ENCODE results near the gene GLI2.

GLI2 gene

DNA sequence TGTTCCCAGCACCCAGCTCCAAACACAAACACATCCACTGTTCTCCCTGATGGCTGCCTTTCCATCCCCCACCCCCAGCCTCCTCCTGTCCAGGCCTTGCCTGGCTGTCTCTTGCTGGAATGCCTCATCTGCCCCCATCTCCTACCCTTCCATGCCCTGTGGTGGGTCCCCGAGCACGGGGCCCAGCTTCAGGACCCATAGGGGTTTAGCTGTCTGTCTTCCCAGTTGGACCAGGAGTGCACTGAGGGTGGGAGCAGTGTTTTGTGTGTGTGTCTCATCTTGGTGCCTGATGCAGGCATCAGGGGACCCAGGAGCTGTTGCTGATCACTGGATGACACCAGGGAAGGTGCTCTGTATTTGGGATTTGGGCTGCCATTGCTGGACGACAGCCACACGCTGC is 34.5 kb downstream of the GLI2 start:
- no peak for TF ChIP-seq ZNF311 (tag by site-specific recombination; IDR thresholded peaks at IDR 0.05; ENCODE audit: borderline replicate concordance)
- no peak for TF ChIP-seq ZNF791 (tag by site-specific recombination; IDR thresholded peaks at IDR 0.05)
- TF ChIP-seq ZNF544 (tag by site-specific recombination; IDR thresholded peaks at IDR 0.05) = no peak
- ChIA-PET CTCF (interaction anchor here (0.6 to 1.1 kb wide), 5 partner anchors 8 to 675 kb away, joined by 3 to 4 read pairs (median 3); no protein-coding TSS in a partner anchor), POLR2A (no interaction called here)
- no peaks in the 10 kb centered on the region for H3K9me3 ChIP-seq (ENCODE audit: control insufficient read depth, insufficient read depth, low read depth, low read length)
- H3K36me3 ChIP-seq (ENCODE audit: control insufficient read depth in 2 of 2, insufficient read depth in 1 of 2, low read length in 2 of 2) = no peaks in the 10 kb centered on the region
- H3K4me1 ChIP-seq (ENCODE audit: control insufficient read depth, insufficient read depth, low read length) = peaks cover 8% of the 10 kb centered on the region; the same call in 1 of the 2 replicates
- H3K4me3 ChIP-seq (ENCODE audit: low read depth, low read length) = no peak overlapping the region
- no peak overlapping the region for H3K27ac ChIP-seq (ENCODE audit: extremely low read depth, low read depth, low read length)

DNA sequence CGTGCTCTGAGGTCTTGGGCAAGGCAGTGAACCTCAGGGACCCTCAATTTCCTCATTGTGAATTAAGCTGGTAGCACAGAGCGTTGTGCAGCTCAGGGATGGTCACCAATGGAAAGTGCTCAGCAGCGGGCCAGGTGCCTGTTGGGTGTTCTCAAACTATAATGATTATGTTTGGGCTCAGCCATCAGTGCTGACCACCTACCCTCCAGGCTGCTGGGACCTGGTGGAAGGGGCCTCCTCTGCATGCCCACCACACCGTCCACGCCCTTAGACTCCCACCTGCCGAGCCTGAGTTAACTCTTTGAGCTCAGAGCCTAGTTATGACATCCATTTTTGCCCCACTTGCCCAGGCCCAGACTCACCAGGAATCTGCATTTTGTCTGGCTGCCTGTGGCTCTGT is 35.0 kb downstream of the GLI2 start:
- Histone ChIP-seq H3K4me3 (ENCODE audit: low read depth, low read length) (no peak overlapping the region), H3K9me3 (ENCODE audit: control insufficient read depth, insufficient read depth, low read depth, low read length) (no peaks in the 10 kb centered on the region), H3K27ac (ENCODE audit: extremely low read depth, low read depth, low read length) (no peak overlapping the region), H3K36me3 (ENCODE audit: control insufficient read depth in 2 of 2, insufficient read depth in 1 of 2, low read length in 2 of 2) (no peaks in the 10 kb centered on the region), H3K4me1 (ENCODE audit: control insufficient read depth, insufficient read depth, low read length) (peaks cover 5% of the 10 kb centered on the region; the same call in 1 of the 2 replicates)
- ChIA-PET POLR2A (interaction anchor here (1.1 kb wide), 1 partner anchor 304 kb away, joined by 3 read pairs; no protein-coding TSS in a partner anchor), CTCF (interaction anchor here (0.6 to 1.1 kb wide), 3 partner anchors 30 to 46 kb away, joined by 3 to 4 read pairs (median 3); no protein-coding TSS in a partner anchor)
- TF ChIP-seq ZNF202 (tag by site-specific recombination; IDR thresholded peaks at IDR 0.05; ENCODE audit: borderline replicate concordance) = no peak
- TF ChIP-seq BCL11B (tag by site-specific recombination; IDR thresholded peaks at IDR 0.05; ENCODE audit: low read depth) = no peak

DNA sequence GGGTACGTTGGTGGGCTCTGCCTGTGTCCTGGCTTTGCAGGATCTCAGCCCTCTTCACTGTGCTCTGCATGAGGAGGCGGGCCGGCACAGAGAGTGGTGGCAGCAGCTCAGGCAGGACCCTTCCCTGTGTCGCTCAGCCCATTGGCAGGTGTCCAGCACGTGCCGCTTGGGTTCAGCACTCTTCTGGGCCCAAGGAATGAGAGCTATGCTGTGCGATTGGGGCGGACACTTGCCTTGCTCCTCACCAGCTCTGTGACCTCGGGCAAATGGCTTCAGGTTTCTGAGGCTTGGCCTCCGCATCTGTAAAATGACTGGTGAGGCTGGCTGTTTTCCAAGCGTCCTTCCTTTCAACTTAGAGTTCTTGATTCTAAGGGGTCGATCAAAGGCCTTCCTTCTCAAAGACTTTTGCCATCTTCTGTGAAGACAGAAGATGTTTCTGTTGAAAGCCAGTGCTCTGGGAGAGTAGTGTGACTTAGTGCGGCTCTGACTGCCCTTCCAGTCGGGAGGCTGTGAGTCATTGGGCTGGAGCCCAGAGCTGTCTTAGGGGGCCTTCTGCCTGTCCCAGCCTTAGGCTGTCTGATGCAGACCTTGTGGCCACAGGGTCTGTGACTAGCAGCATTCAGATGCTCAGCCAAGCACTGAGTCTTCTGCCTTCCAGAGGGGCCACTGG is 35.6 kb downstream of the GLI2 start:
- H3K4me1 ChIP-seq (ENCODE audit: control insufficient read depth, insufficient read depth, low read length) = peaks cover 5% of the 10 kb centered on the region; the same call in 1 of the 2 replicates
- H3K27ac ChIP-seq (ENCODE audit: extremely low read depth, low read depth, low read length) = no peak overlapping the region
- POLR2A ChIA-PET = interaction anchor here (1.1 to 1.2 kb wide), 2 partner anchors 36 to 303 kb away, joined by 3 read pairs; partner anchors contain the start of gene GLI2
- no peak overlapping the region for H3K4me3 ChIP-seq (ENCODE audit: low read depth, low read length)
- H3K9me3 ChIP-seq (ENCODE audit: control insufficient read depth, insufficient read depth, low read depth, low read length) = no peaks in the 10 kb centered on the region
- H3K36me3 ChIP-seq (ENCODE audit: control insufficient read depth in 2 of 2, insufficient read depth in 1 of 2, low read length in 2 of 2) = no peaks in the 10 kb centered on the region
- no peak for TF ChIP-seq REPIN1 (tag by site-specific recombination; IDR thresholded peaks at IDR 0.05; ENCODE audit: low read depth)
- no peak for TF ChIP-seq WT1 (tag by site-specific recombination; IDR thresholded peaks at IDR 0.05)
- no peak for TF ChIP-seq ZNF837 (tag by site-specific recombination; IDR thresholded peaks at IDR 0.05)
- TF ChIP-seq ZNF548 (tag by site-specific recombination; IDR thresholded peaks at IDR 0.05) = no peak
- peak; percentile 27; the same call in 1 of the 2 replicates for TF ChIP-seq ZNF600 (tag by site-specific recombination; IDR thresholded peaks at IDR 0.05)
- CTCF ChIA-PET = interaction anchor here (0.6 to 1.1 kb wide), 2 partner anchors 31 to 46 kb away, joined by 3 read pairs; no protein-coding TSS in a partner anchor

DNA sequence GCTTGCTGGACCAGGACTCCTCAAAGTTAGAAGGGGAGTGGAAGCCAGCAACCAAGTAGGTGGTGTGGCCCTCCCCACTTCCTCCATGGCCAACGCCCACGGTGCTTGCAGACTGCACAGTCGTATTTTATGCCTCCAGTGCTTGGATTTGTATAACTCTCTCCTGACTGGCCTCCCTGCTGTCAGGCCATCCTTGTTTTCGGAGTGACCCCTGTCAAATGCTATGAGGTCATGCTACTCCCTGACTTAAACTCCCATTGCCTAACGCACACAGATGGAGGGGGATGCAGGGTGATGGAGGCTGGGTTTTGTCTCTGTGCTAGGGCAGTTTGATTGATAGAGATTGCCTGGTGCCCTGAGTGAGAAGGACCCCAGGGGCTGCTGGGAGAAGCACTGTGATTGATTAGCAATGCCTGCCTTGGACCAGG is 36.1 kb downstream of the GLI2 start:
- H3K4me3 ChIP-seq (ENCODE audit: low read depth, low read length) = no peak overlapping the region
- CTCF ChIA-PET = no interaction called here

More for the DNA sequence above, 36.1 kb downstream of the GLI2 start:
- H3K9me3 ChIP-seq (ENCODE audit: control insufficient read depth, insufficient read depth, low read depth, low read length) = no peaks in the 10 kb centered on the region
- POLR2A ChIA-PET = interaction anchor here (1.2 kb wide), 1 partner anchor 36 kb away, joined by 3 read pairs; the partner anchor contains the start of gene GLI2
- no peak overlapping the region for H3K27ac ChIP-seq (ENCODE audit: extremely low read depth, low read depth, low read length)
- TF ChIP-seq WT1 (tag by site-specific recombination; IDR thresholded peaks at IDR 0.05) (peak; percentile 13; the same call in 1 of the 2 replicates), ZFHX2 (tag by site-specific recombination; conservative IDR thresholded peaks at IDR 0.05) (peak; percentile 74), ZNF701 (tag by site-specific recombination; IDR thresholded peaks at IDR 0.05) (no peak), ZBTB17 (tag by site-specific recombination; IDR thresholded peaks at IDR 0.05) (peak; percentile 87), ZIC2 (tag by site-specific recombination; IDR thresholded peaks at IDR 0.05) (peak; percentile 41; the same call in 1 of the 2 replicates)
- TF ChIP-seq, protein P1, sequence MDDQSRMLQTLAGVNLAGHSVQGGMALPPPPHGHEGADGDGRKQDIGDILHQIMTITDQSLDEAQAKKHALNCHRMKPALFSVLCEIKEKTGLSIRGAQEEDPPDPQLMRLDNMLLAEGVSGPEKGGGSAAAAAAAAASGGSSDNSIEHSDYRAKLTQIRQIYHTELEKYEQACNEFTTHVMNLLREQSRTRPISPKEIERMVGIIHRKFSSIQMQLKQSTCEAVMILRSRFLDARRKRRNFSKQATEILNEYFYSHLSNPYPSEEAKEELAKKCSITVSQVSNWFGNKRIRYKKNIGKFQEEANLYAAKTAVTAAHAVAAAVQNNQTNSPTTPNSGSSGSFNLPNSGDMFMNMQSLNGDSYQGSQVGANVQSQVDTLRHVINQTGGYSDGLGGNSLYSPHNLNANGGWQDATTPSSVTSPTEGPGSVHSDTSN (CRISPR knock-in tag; IDR thresholded peaks at IDR 0.05) = no peak
- TF ChIP-seq, protein P2, sequence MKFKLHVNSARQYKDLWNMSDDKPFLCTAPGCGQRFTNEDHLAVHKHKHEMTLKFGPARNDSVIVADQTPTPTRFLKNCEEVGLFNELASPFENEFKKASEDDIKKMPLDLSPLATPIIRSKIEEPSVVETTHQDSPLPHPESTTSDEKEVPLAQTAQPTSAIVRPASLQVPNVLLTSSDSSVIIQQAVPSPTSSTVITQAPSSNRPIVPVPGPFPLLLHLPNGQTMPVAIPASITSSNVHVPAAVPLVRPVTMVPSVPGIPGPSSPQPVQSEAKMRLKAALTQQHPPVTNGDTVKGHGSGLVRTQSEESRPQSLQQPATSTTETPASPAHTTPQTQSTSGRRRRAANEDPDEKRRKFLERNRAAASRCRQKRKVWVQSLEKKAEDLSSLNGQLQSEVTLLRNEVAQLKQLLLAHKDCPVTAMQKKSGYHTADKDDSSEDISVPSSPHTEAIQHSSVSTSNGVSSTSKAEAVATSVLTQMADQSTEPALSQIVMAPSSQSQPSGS (tag by site-specific recombination; IDR thresholded peaks at IDR 0.05; ENCODE audit: low read depth) = 0 out of 2 replicates have a peak, but pooled peaks have one; percentile 31
- no peaks in the 10 kb centered on the region for H3K36me3 ChIP-seq (ENCODE audit: control insufficient read depth in 2 of 2, insufficient read depth in 1 of 2, low read length in 2 of 2)
- H3K4me1 ChIP-seq (ENCODE audit: control insufficient read depth, insufficient read depth, low read length) = peaks cover 5% of the 10 kb centered on the region; the same call in 1 of the 2 replicates
